Large intestine (tissue), 3 donors: ENCODE results near the gene RNF17. TPM values are rescaled to one million over a fixed set of nuclear protein-coding genes. Genes with fewer than 3 reads are reported as not detected.

Experiments used
- DNase-seq, 2 donors: peaks; one replicate each; pipeline versions ENCODE4 v3.0.0 to v3.0.0-alpha.2; 2013
- H3K27ac ChIP-seq: one replicate; pipeline ENCODE4 v1.5.1; 2013; ENCODE audit warnings: low read length
- H3K27me3 ChIP-seq: 2 replicates; pipeline ENCODE4 v1.6.1; 2013; ENCODE audit warnings: low read length; ENCODE audit not compliant: control insufficient read depth, insufficient read depth
- H3K36me3 ChIP-seq: 2 replicates; pipeline ENCODE4 v1.6.1; 2013; ENCODE audit warnings: low read length; ENCODE audit not compliant: control insufficient read depth, insufficient read depth
- H3K4me1 ChIP-seq: one replicate; pipeline ENCODE4 v1.6.1; 2013; ENCODE audit warnings: low read length; ENCODE audit not compliant: control insufficient read depth, insufficient read depth
- H3K4me3 ChIP-seq: one replicate; pipeline ENCODE4 v1.5.1; 2013; ENCODE audit warnings: low read length
- H3K9me3 ChIP-seq: one replicate; pipeline ENCODE4 v1.6.1; 2013; ENCODE audit warnings: mild to moderate bottlenecking, low read depth, low read length, moderate library complexity; ENCODE audit not compliant: control insufficient read depth
- WGBS: methylation state at CpG from one replicate; pipeline ENCODE4 v1.1.5; 2013; ENCODE audit warnings: low lambda C conversion rate; ENCODE audit not compliant: insufficient coverage; 5-methylcytosine and 5-hydroxymethylcytosine counted together
- polyA plus RNA-seq: library from polyadenylated mRNA; unstranded; fragments of 120-200 nt; gene quantifications from one replicate; pipeline ENCODE4 v1.2.1, GENCODE V29; 2013

The RNF17 gene
- polyA plus RNA-seq, 1 donor = not detected

DNA sequence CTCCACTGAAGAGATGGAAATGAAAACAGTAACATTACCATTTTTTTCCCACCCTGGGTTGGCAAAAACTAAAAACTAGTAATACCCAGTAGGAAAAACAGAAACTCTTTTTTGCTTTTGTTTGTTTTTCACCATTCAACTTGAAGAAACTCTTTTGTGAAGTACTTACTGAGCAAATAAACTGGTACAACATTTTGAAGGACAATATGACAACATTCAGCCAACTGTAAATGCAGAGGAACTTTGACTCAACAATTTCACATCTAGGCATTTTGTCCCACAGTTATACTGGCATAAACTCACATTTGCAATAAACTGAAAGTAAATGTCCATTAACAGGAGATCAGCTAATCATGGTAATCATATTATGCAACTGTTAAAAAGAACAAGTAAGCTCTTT is 152.5 kb downstream of the RNF17 start:
- DNase-seq = peak in 1 of 2 donors; percentile 22
- H3K9me3 ChIP-seq = no peaks in the 10 kb centered on the region
- peak overlapping the region; percentile 8 for H3K27ac ChIP-seq
- no peaks in the 10 kb centered on the region for H3K27me3 ChIP-seq
- no peaks in the 10 kb centered on the region for H3K4me1 ChIP-seq
- no peak overlapping the region for H3K4me3 ChIP-seq
- H3K36me3 ChIP-seq = peaks cover 4% of the 10 kb centered on the region

DNA sequence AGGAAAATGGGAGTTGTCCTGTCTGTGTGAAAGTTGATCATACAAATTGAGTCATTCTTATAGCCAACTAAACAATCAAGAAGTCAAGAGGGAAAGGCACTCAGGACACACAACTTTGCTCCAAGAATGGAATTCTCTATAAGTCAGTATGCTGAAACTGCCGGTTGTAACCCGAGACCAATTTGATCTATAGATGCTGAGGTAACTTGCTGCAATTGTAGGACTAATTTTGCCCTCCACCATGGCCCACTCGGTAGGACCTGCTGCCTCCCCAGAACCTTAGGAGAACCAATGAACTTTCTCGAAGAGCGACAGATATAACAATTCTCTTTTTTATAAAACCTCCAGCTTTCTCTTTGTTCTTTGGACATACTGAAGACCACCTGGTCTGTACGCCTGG is 157.0 kb downstream of the RNF17 start:
- DNase-seq = no peak
- Histone ChIP-seq H3K4me3 (no peak overlapping the region), H3K4me1 (peaks cover 9% of the 10 kb centered on the region), H3K27ac (no peak overlapping the region), H3K27me3 (no peaks in the 10 kb centered on the region), H3K36me3 (no peaks in the 10 kb centered on the region), H3K9me3 (no peaks in the 10 kb centered on the region)
- WGBS = 100% methylated on average over 1 of the region's 6 CpGs

DNA sequence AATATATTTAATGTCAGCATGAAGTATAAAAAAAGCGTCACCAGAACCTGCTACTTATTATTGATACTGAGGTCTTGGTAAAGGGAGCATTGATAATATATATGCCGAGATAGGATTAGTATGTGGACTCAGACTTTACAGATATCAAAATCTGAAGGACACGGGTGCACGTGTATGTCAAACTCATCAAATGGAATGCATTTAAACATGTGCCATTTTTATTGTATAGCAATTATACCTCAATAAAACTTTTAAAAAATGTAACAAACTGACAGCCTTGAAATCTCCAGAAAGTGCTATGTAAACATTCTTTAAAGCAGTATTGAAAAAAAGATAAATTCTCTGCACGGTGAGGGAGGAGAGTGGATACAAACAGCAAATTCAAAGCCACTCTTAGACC is 157.9 kb downstream of the RNF17 start:
- peak overlapping the region; percentile 85 for H3K4me3 ChIP-seq
- no peak for DNase-seq
- no peaks in the 10 kb centered on the region for H3K36me3 ChIP-seq
- WGBS = no CpG with 5 or more reads among the region's 5 CpGs
- H3K27ac ChIP-seq = peak overlapping the region; percentile 100
- H3K9me3 ChIP-seq = no peaks in the 10 kb centered on the region
- no peaks in the 10 kb centered on the region for H3K27me3 ChIP-seq
- peaks cover 14% of the 10 kb centered on the region for H3K4me1 ChIP-seq

DNA sequence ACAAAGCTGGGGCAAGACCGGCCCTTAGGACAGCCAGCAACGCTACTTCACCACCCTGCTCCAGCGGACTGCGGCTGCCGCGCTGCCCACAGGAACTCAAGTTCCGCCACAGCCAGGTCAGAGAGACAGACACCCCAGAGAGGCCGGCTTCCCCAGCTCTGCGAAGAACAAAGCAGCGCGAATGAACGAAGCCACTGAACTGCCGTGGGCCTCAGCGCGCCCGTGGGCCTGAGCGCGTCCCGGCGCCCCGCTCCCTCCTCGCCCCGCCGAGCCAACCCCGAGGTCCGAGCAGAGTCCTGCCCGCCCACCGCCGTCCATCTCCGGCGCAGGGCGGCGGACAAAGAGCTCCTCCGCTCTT is 158.4 kb downstream of the RNF17 start:
- no CpG with 5 or more reads among the region's 34 CpGs for WGBS
- H3K27ac ChIP-seq = peak overlapping the region; percentile 100
- peaks cover 14% of the 10 kb centered on the region for H3K4me1 ChIP-seq
- no peak for DNase-seq
- no peaks in the 10 kb centered on the region for H3K36me3 ChIP-seq
- H3K4me3 ChIP-seq = peak overlapping the region; percentile 85
- no peaks in the 10 kb centered on the region for H3K9me3 ChIP-seq
- no peaks in the 10 kb centered on the region for H3K27me3 ChIP-seq

DNA sequence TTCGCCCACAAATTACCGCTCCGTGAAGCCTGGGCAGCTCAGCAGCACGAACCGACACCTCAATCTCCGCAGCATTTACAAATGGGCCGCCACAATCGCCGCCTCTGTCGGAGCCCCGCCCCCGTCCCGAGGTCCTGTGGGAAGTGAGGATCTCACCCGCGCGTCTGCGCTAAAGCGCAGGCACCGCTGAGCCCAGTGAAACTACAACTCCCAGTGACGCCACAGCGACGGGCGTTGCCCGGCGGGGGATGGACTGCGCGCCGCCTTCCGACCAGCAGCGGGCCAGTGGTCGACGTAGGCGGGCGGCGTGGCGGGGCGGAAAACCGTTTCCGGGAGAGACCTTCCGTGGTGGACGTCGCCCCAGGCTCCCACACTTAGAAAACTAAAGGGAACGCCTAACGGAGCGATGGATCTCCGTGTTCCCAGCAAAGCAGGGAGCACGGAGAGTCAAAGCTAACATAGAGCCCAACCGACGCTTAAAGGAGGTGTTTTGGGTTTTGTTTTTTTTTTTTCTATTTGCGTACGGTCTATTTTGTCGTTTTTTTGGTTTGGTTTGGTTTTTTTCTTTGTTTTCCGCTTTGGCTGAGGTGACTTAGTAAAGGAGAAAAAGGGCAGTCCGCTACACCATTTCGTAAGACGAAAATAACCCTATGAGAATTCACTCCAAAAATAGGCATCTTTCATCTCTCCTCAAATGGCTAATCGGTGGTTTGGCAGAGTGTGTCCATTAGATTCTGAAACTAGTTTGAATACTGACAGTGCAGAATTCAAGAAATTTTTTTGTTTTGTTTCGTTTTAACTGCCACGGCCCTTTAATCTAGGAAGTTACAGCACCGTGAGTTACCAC is 159.0 kb downstream of the RNF17 start:
- no peaks in the 10 kb centered on the region for H3K27me3 ChIP-seq
- 3% methylated on average over 7 of the region's 60 CpGs for WGBS
- peaks cover 14% of the 10 kb centered on the region for H3K4me1 ChIP-seq
- peak; percentile 98 to 99 for DNase-seq
- peak overlapping the region; percentile 85 for H3K4me3 ChIP-seq
- H3K27ac ChIP-seq = peak overlapping the region; percentile 100
- no peaks in the 10 kb centered on the region for H3K9me3 ChIP-seq
- H3K36me3 ChIP-seq = no peaks in the 10 kb centered on the region

DNA sequence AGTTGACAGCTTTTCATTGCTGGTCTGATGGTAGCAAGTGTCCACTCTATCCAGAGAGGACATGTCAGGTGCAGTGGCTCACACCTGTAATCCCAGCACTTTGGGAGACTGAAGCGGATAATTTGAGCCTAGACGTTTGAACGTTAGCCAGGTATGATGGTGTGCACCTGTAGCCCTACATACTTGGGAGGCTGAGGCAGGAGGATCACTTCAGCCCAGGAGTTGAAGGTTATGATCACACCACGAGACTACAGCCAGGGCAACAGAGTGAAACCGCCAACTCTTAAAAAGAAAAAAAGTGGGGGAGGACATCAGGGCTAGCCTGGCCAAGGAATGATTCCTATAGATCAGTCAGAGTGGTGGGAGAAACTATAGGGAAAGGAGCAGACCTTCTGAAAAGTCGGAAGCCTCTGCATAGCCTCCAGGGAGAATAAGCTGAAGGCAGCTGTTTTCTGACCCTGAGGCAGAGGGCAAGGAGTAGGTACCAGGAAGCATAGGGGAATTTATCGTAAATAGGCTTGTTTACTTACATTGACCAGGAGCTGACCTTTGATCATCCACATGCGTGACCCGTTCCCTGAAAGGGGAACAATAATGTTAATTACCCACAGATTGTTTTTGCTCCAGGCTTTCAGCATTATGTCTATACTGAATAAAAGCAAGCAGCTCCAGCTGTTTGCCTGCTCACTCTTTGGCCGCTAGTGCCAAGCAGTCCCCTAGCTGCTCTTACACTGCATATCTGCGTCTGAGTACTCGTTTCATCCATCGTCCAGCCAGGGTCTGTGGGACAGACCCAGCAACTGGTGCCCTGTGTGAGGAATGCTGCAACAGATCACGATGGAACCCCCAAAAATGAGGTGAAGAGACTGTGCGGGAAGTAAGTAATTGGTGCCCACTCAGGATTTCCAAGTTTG is 161.6 kb downstream of the RNF17 start:
- peaks cover 6% of the 10 kb centered on the region for H3K27me3 ChIP-seq
- no peak overlapping the region for H3K4me3 ChIP-seq
- peaks cover 14% of the 10 kb centered on the region for H3K4me1 ChIP-seq
- no peaks in the 10 kb centered on the region for H3K9me3 ChIP-seq
- H3K36me3 ChIP-seq = no peaks in the 10 kb centered on the region
- WGBS = 20% methylated on average over 1 of the region's 15 CpGs
- DNase-seq = peak in 1 of 2 donors; percentile 44
- H3K27ac ChIP-seq = peak overlapping the region; percentile 62

DNA sequence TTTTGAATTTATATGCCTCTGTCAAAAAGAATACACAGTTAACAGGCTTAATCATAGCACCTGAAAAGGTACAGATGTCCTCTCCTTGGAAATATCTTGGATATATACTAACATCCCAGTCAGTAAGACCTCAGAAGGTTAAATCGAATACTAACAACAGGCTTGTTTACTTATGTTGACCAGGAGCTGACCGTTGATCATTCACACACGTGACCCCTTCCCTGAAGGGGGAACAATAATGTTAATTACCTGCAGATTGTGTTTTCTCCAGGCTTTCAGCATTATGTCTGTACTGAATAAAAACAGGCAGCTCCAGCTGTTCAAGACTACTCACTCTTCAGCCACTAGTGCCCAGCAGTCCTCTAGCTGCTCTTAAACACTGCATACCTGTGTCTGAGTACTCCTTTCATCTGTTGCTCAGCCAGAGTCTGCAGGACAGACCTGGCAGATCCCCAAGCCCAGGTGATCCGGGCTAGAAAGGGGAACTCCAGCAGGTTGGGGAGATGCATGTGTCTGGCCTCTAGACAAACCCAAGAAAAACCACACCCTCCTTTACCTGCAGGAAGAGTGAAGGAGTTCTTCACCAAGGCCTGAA is 163.9 kb downstream of the RNF17 start:
- Histone ChIP-seq H3K36me3 (no peaks in the 10 kb centered on the region), H3K4me3 (no peak overlapping the region), H3K9me3 (no peaks in the 10 kb centered on the region), H3K27me3 (peaks cover 24% of the 10 kb centered on the region), H3K4me1 (peaks cover 14% of the 10 kb centered on the region), H3K27ac (no peak overlapping the region)
- DNase-seq = no peak
- 100% methylated on average over 1 of the region's 4 CpGs for WGBS

DNA sequence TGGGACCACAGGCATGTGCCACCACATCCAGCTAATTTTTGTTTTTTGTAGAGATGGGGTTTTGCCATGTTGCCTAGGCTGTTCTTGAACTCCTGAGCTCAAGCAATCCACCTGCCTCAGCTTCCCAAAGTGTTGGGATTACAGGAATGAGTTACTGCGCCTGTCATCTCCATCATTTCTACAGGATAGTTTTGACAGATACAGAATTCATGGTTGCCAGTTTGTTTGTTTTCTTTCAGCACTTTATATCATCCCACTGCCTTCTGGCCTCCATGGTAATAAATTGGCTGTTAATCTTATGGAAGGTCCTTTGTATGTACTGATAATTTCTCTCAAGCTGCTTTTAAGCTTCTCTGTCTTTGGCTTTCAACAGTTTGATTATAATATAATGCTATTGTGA is 165.2 kb downstream of the RNF17 start:
- H3K4me1 ChIP-seq = peaks cover 14% of the 10 kb centered on the region
- H3K4me3 ChIP-seq = no peak overlapping the region
- H3K27ac ChIP-seq = no peak overlapping the region
- WGBS = no CpG with 5 or more reads among the region's 1 CpG
- H3K36me3 ChIP-seq = no peaks in the 10 kb centered on the region
- H3K9me3 ChIP-seq = no peaks in the 10 kb centered on the region
- peaks cover 27% of the 10 kb centered on the region for H3K27me3 ChIP-seq
- no peak for DNase-seq
